Smooth muscle cell (in vitro differentiated cells): ENCODE results near the gene NUDT3. TPM values are rescaled to one million over a fixed set of nuclear protein-coding genes. Genes with fewer than 3 reads are reported as not detected.

Source experiments
- DNase-seq: peaks from one replicate; lab custom pipeline; 2025; ENCODE audit not compliant: unreplicated experiment; lab: John Stamatoyannopoulos, UW
- H2AFZ ChIP-seq: fragments of 200-600 bp; sonication (generic); 2 replicates; pipeline ENCODE4 v1.6.0; 2016; ENCODE audit warnings: antibody characterized with exemption, low read depth, mild to moderate bottlenecking
- H3F3A ChIP-seq: fragments of 200-600 bp; sonication (generic); 2 replicates; pipeline ENCODE4 v1.6.0; 2017; ENCODE audit warnings: antibody characterized with exemption, low read depth
- H3K27ac ChIP-seq: fragments of 200-600 bp; sonication (generic); 2 replicates; pipeline ENCODE4 v1.5.1; 2016; ENCODE audit warnings: low read depth, mild to moderate bottlenecking
- H3K27me3 ChIP-seq: fragments of 200-600 bp; sonication (generic); 2 replicates; pipeline ENCODE4 v1.6.1; 2016; ENCODE audit warnings: low read depth, mild to moderate bottlenecking
- H3K36me3 ChIP-seq: fragments of 200-600 bp; sonication (generic); 2 replicates; pipeline ENCODE4 v1.5.1; 2016; ENCODE audit warnings: low read depth
- H3K4me1 ChIP-seq: fragments of 200-600 bp; sonication (generic); 2 replicates; pipeline ENCODE4 v1.5.1; 2016; ENCODE audit warnings: low read depth
- H3K4me2 ChIP-seq: fragments of 200-600 bp; sonication (generic); 2 replicates; pipeline ENCODE4 v1.6.0; 2016; ENCODE audit warnings: mild to moderate bottlenecking
- H3K4me3 ChIP-seq: fragments of 200-600 bp; sonication (generic); 2 replicates; pipeline ENCODE4 v1.5.1; 2016; ENCODE audit warnings: mild to moderate bottlenecking
- H3K79me2 ChIP-seq: fragments of 200-600 bp; sonication (generic); 2 replicates; pipeline ENCODE4 v1.6.0; 2016; ENCODE audit warnings: low read depth, mild to moderate bottlenecking
- H3K9ac ChIP-seq: fragments of 200-600 bp; sonication (generic); 2 replicates; pipeline ENCODE4 v1.6.0; 2016; ENCODE audit warnings: low read depth
- H3K9me3 ChIP-seq: fragments of 200-600 bp; sonication (generic); replicated peaks from 2 replicates; pipeline ENCODE4 v1.5.1; 2016; ENCODE audit warnings: low read depth
- H4K20me1 ChIP-seq: fragments of 200-600 bp; sonication (generic); 2 replicates; pipeline ENCODE4 v1.6.0; 2016; ENCODE audit warnings: low read depth
- CTCF ChIP-seq: fragments of 200-600 bp; sonication (generic); IDR thresholded peaks from 2 replicates; pipeline ENCODE4 v1.5.1; 2017; ENCODE audit warnings: borderline replicate concordance, mild to moderate bottlenecking, antibody characterized with exemption; ENCODE audit not compliant: insufficient read depth, poor library complexity, severe bottlenecking
- WGBS: methylation state at CpG from one replicate; pipeline ENCODE4 v1.1.7; 2016; ENCODE audit warnings: low lambda C conversion rate; 5-methylcytosine and 5-hydroxymethylcytosine counted together
- polyA plus RNA-seq: library from polyadenylated mRNA; unstranded; fragments of >200 nt; fragmentation: Nextera tagmentation; extraction: Ambion mirVana; gene quantifications from 2 replicates; pipeline ENCODE4 v1.2.1, GENCODE V29; 2016
- total RNA-seq: library from RNA; depleted of rRNA; stranded (reverse); fragments of >200 nt; gene quantifications from 2 replicates; pipeline ENCODE4 v1.2.3, GENCODE V29; 2014

Gene NUDT3
- total and polyA plus RNA-seq, 2 experiments from 2014 or later: 7.5 to 12.9 TPM

GRCh38 chr6:34339971-34340370, 52.5 kb downstream of the NUDT3 start:
- peaks cover 82% of the 10 kb centered on the region for H4K20me1 ChIP-seq
- no peaks in the 10 kb centered on the region for H3K9me3 ChIP-seq
- no peak for TF ChIP-seq CTCF
- H3K27ac ChIP-seq: no peak overlapping the region
- no peak overlapping the region for H3K9ac ChIP-seq
- no peak for DNase-seq
- no peak overlapping the region for H3K4me3 ChIP-seq
- peaks cover 24% of the 10 kb centered on the region for H3K79me2 ChIP-seq
- no peak overlapping the region for H3K4me2 ChIP-seq
- no peaks in the 10 kb centered on the region for H3K4me1 ChIP-seq
- peaks cover 7% of the 10 kb centered on the region for H3F3A ChIP-seq
- H3K36me3 ChIP-seq: no peaks in the 10 kb centered on the region
- no peaks in the 10 kb centered on the region for H3K27me3 ChIP-seq
- 86% methylated on average over 3 of the region's 3 CpGs for WGBS
- no peak overlapping the region for H2AFZ ChIP-seq

GRCh38 chr6:34339432-34339831, 53.0 kb downstream of the NUDT3 start:
- H3K9ac ChIP-seq: no peak overlapping the region
- no peaks in the 10 kb centered on the region for H3K4me1 ChIP-seq
- peaks cover 81% of the 10 kb centered on the region for H4K20me1 ChIP-seq
- WGBS: 26% methylated on average over 1 of the region's 1 CpG
- no peak overlapping the region for H3K4me2 ChIP-seq
- no peaks in the 10 kb centered on the region for H3K27me3 ChIP-seq
- no peaks in the 10 kb centered on the region for H3K36me3 ChIP-seq
- H3F3A ChIP-seq: peaks cover 7% of the 10 kb centered on the region
- peaks cover 20% of the 10 kb centered on the region for H3K79me2 ChIP-seq
- no peak overlapping the region for H3K27ac ChIP-seq
- TF ChIP-seq CTCF: no peak
- H3K4me3 ChIP-seq: no peak overlapping the region
- no peak overlapping the region for H2AFZ ChIP-seq
- H3K9me3 ChIP-seq: no peaks in the 10 kb centered on the region
- no peak for DNase-seq

- no peak overlapping the region for H2AFZ ChIP-seq
- H3F3A ChIP-seq: peaks cover 7% of the 10 kb centered on the region
- TF ChIP-seq CTCF: no peak
- H3K9me3 ChIP-seq: no peaks in the 10 kb centered on the region
- no peaks in the 10 kb centered on the region for H3K4me1 ChIP-seq
- no peak overlapping the region for H3K4me2 ChIP-seq
- H4K20me1 ChIP-seq: peaks cover 80% of the 10 kb centered on the region
- WGBS: 100% methylated on average over 1 of the region's 1 CpG
- no peaks in the 10 kb centered on the region for H3K27me3 ChIP-seq
- H3K4me3 ChIP-seq: no peak overlapping the region
- H3K36me3 ChIP-seq: no peaks in the 10 kb centered on the region
- H3K79me2 ChIP-seq: peaks cover 14% of the 10 kb centered on the region
- no peak overlapping the region for H3K9ac ChIP-seq
- DNase-seq: no peak
- no peak overlapping the region for H3K27ac ChIP-seq
These were observed 53.7 kb downstream of the NUDT3 start for GRCh38 chr6:34338811-34339210.

DNA sequence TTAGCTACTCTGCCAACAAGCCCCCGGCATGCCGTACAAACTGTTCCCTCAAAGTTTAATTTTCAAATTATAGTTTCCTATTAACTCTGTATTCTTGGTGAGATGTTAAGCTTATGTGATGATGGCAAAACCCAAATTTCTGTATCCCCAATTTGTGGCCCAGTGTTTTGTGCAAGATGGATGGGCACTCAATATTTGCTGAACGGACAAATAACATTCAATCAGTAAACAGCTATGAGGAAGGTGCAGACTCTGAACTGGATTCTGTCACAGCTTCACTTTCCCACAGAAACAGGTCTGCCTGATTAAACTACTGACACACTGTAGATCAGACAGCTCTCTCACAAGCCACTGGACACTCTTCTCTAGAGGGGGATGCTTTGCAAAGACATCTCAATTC, 54.1 kb downstream of the NUDT3 start:
- 79% methylated on average over 3 of the region's 3 CpGs for WGBS
- H3K9ac ChIP-seq: no peak overlapping the region
- H3K4me2 ChIP-seq: no peak overlapping the region
- TF ChIP-seq CTCF: no peak
- no peak overlapping the region for H3K27ac ChIP-seq
- no peak overlapping the region for H2AFZ ChIP-seq
- peaks cover 9% of the 10 kb centered on the region for H3K79me2 ChIP-seq
- H3K9me3 ChIP-seq: no peaks in the 10 kb centered on the region
- H3F3A ChIP-seq: peaks cover 7% of the 10 kb centered on the region
- no peak for DNase-seq
- no peaks in the 10 kb centered on the region for H3K36me3 ChIP-seq
- no peaks in the 10 kb centered on the region for H3K4me1 ChIP-seq
- H3K4me3 ChIP-seq: no peak overlapping the region
- H4K20me1 ChIP-seq: peaks cover 76% of the 10 kb centered on the region
- H3K27me3 ChIP-seq: no peaks in the 10 kb centered on the region
